Ishikawa (cell line): ENCODE results near the gene DYRK1A.

Source experiments
- EGR1 ChIP-seq: IDR thresholded peaks from 2 replicates; pipeline ENCODE4 v1.6.1; 2012
- EP300 ChIP-seq: IDR thresholded peaks from 2 replicates; pipeline ENCODE4 v1.6.1; 2012; ENCODE audit warnings: borderline replicate concordance
- MAX ChIP-seq: IDR thresholded peaks from 2 replicates; pipeline ENCODE4 v1.6.1; 2012
- RAD21 ChIP-seq: IDR thresholded peaks from 2 replicates; pipeline ENCODE4 v1.6.1; 2012; ENCODE audit warnings: low read depth
- TAF1 ChIP-seq: IDR thresholded peaks from 2 replicates; pipeline ENCODE4 v1.6.1; 2012; ENCODE audit warnings: low read depth, mild to moderate bottlenecking
- TCF12 ChIP-seq: IDR thresholded peaks from 2 replicates; pipeline ENCODE4 v1.6.1; 2012; ENCODE audit warnings: low read depth

DNA sequence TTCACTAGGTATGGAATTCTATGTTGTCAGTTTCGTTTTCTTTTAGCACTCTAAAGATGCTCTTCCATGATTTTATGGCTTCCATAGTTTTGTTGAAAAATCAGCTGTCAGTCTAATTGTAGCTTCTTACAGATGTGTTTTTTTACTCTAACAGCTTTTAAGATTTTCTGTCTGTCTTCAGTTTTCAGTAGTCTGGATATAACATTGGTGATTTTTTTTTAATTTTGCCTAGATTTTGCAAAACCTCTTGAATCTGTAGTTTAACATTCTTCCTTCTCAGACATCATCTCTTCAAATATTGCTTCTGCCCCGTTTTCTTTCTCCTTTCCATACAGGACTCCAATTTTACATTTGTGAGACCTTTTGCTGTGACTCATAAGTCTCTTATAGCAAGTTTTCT lies 17.9 kb upstream of the DYRK1A start:
- TF ChIP-seq TCF12 (no peak), RAD21 (no peak), MAX (no peak), EGR1 (no peak), EP300 (no peak), TAF1 (no peak)
